Skeletal muscle cell (primary cell): ENCODE data around the gene DPCD.

Source experiments
- DNase-seq: peaks from one replicate; pipeline ENCODE4 v3.0.0-alpha.2; 2010; ENCODE audit warnings: low read depth
- H3K4me3 ChIP-seq: 2 replicates; pipeline ENCODE4 v1.5.1; 2011; ENCODE audit warnings: low read depth, mild to moderate bottlenecking, control low read depth, low read length, moderate library complexity

DPCD gene

DNA sequence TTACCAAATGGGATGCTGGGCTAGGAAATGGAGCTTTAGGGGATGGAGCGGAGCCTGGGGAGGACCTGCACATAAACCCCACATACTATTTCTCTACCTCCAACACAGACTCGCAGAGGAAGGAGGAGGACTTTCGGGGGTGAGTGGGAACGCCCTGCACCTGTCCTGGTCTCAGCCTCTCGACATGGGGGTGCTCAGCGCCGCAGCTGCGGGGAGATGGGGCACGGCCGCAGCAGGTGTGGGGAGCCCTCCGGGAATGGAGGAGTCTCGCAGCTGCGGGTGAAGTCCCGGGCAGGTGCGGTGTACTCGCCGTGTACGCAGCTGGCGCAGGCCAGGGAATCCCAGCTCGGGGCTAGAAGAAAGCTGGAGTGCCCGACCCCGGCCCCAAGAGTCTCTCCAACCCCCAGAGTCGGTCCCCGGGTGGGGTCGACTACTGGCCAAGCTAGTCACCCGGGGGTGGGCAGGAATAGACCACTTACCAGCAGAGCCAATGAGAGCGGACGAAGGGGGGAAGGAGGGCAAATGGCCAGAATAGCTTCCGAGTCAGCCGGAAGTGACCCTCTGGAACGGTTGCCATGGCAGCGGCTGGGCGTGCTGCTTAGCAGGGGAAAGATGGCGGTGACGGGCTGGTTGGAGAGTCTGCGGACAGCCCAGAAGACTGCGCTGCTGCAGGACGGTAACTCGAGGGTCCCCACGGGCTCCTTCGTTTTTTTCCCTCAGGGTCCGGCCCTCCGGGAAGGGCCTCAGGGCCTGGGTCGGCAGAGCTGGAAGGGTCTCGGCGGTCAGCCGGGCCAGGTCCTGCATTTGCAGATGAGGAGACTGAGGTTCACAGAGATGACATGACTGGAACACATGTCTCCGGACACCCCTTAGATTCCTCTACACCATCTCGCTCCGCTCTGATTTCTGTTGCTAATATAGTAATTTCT, at the start of gene DPCD, which contains the start of gene POLL:
TSS of gene DPCD (plus strand) at position 597 of the 929 bp plus-strand sequence. CDS start at position 613, 16 bp downstream.
TSS of gene POLL (minus strand) at position 533 of the 929 bp plus-strand sequence. CDS start 897 bp downstream, outside the sequence.
- peak within 1 kb of the TSS; percentile 88 for H3K4me3 ChIP-seq
- DNase-seq = peak; percentile 76

DNA sequence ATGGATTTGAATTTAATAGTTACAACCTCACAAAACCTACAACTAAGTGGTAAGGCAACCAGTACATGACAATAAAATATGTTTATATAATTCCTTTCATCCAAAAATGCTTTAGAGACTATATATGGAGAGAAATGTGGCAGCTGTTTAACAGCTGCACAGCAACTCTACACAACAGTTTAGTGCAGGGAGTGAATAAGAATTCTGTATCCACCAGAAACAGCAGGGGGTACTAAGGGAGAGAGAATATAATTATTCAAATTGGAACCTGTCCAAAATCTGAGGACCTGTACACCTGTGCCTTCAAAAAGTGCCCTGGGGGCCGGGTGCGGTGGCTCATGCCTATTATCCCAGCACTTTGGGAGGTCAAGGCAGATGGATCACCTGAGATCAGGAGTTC, 49.7 kb upstream of the DPCD start:
- H3K4me3 ChIP-seq = no peak overlapping the region
- DNase-seq = no peak

GRCh38 chr10:101545898-101546297, 42.2 kb upstream of the DPCD start:
- no peak for DNase-seq

DNA sequence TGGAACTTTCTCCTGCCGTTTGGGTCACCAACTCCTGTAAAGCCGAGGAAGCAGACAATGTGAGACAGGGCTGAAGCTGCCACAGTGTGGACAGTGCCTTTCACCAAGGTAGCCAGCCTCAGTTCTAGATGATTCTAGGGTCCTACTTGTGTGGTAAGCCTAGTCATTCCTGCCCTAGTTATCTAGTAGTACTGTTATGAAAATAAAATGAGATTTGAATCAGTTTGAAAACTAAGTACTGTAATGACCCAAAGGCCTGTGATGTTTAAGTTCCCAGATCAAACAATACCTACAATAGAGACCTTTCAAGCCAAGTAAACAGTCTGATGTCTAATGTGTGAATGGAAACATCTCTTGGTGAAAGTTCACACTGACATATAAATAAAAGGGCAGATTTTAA, 37.2 kb upstream of the DPCD start:
- no peak for DNase-seq

More at GRCh38 chr10:101545898-101546297, 42.2 kb upstream of the DPCD start:
- no peak overlapping the region for H3K4me3 ChIP-seq

GRCh38 chr10:101552442-101552841, 35.7 kb upstream of the DPCD start:
- DNase-seq = no peak

More for the DNA sequence above, 37.2 kb upstream of the DPCD start:
- no peak overlapping the region for H3K4me3 ChIP-seq

DNA sequence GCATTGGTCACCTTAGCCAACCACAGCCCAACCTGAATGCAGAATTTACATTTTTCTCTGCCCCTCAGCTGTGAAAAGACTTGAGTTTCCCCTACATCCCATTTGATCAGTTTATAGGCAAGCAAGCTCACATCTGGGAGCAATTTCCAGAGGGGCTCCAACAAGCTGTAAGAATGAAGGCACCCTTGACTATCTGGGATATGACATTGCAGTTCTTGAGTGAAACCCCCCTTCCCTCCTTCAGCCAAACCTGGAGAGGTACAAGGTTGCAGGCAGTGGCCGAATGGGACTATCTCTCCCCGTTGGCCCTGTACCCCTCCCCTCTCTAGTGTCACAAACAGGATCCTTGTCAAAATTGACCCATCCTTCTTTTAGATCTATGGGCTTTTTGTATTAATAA, 30.6 kb upstream of the DPCD start:
- no peak for DNase-seq
- no peak overlapping the region for H3K4me3 ChIP-seq

More at GRCh38 chr10:101552442-101552841, 35.7 kb upstream of the DPCD start:
- no peak overlapping the region for H3K4me3 ChIP-seq

DNA sequence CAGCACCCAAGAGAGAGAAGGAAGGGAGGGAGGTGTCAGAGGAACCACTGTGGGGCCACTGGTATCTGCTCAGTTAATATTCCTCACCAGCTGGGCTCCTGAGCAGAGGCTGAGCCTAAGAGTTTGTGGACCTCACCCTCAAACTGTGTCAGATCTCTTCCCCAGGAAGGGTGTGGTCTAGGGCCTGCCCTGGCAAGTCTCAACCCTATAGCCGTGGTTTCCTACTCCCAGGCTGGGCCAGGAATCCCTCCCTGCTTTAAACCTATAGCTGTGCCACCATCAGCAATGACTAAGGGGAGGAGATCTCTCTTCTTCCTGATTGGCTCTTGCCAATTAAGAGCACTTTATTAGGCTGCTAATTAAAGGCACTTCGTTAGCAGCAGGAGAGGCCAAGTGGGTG, 29.9 kb upstream of the DPCD start:
- DNase-seq = no peak
- H3K4me3 ChIP-seq = no peak overlapping the region

- no peak for DNase-seq
- H3K4me3 ChIP-seq = no peak overlapping the region
Measured at GRCh38 chr10:101558671-101559595, 29.2 kb upstream of the DPCD start.

DNA sequence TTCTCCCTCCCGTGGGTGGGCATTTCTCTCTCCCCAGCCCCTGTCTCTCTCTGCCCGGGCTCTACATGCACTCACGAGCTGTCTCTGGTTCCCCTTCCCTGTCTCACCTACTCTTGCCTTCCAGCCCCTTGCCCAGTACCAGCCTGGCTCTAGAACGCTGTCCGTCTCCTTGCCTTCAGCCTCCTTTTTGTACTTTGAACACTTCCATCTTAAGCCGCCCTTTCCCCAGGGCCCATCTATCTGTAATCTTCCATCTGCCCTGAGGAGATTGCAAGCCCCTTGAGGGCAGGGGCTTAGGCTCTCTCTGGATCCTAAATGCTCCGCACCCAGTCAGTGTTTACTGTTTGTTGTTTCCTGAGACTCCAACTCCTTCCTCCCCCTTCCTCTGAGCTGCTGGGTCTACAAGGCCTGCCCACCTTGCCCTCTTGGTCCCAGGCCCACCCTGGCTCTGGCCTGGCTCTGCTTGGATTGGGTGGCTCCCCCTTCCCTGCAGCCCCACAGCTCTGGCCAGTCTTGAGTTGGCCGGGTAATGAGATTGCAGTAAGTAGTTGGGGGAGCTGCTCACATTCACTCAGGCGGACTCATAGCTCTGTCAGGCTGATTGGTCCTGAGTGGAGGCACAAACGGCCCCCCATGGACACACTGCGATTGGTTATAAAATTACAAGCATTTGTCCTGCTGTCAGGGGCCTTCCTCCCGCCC, 28.4 kb upstream of the DPCD start:
- no peak overlapping the region for H3K4me3 ChIP-seq
- DNase-seq = no peak

DNA sequence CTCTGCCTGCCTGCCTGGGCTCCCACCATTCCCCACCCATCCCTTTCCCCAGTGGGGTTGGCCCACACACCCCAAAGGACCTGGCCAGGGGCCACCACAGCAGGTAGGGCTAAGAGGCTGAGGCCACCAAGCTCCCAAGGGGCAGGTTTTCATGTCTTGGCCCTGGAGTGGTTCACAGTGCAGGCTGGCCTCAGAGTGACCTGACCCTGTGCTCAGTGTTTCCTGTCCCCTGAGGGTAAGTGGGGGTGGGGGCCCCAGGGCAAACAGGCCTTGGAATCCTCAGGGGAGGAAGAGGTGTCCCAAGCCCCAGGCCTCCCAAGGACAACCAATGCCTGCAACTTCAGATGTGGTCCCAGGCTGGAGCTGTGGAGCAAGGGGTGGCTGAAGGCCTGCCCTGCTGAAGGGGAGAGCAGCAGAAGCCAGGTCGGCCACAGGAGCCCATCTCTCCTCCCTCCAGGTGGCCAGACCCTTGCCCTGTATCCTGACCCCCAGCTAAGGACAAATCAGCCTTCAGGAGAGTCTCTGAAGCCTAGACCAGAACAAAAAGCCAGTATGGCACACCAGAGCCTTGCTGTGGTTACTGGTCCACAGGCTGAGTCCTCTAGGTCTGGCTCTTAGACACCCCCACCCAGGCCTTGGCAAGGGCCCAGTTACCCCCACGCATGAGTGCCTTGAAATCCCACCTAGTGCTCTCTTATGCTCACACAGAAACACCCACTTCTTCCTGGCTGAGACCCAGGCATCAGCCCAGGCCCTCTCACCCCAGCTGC, 27.6 kb upstream of the DPCD start:
- no peak for DNase-seq
- no peak overlapping the region for H3K4me3 ChIP-seq

DNA sequence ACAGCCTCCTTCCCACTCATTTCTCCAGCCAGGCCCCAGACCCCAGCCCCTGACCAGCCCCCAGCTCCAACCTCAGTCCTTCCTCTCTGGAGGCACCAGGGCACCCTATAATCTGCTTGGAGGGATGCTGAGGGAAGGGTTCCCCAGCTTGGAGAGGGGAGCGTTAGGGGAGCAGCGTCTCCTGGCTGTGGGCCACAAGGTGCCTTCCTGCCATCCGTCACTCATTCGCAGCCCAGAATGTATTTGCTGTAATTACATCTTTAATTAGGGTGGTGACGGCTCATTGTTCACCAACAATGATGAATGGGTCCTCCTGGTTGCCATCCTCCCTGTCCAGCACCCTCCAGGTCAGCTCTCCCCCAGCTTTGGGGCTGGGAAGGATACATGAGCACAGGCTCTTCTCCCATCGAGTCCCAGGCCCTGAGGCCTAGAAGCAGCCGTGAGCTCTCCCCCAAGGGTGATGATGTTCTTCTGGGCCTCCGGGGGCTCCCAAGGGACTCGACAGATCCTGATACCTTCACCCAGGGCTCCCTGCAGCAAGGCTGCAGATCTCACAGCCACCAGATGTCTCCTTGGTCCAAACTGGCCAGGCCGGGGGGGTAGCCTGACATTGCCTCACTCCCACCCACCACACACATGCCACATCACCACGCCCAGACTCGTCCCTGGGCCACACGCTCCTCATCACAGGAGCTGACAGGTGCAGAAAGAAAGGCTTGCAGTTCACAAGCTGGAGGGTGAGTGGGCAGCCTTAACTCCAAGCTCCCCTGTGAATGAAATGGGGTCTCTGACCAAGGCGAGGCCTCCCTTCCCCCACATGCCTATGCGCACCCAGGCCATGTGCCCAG, 26.8 kb upstream of the DPCD start:
- no peak for DNase-seq
- no peak overlapping the region for H3K4me3 ChIP-seq

DNA sequence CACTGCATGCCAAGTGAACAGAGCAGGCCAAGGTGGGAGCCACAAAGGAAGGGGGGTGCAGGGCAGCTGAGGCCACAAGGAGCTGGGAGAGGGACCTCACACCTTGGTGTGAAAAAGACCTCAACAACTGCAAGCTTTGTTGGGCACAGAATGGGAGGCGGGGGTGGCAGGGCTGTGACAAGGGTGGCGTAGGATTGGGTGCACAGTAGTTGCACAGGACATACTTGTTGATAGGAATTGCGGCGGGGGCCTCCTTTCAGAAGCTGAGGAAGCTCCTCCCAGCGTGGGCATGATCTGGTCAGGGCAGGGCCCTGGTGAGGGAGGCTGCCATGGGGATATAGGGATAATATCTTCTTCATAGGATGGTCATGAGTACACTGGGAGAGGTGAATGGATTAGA, 25.9 kb upstream of the DPCD start:
- no peak overlapping the region for H3K4me3 ChIP-seq
- no peak for DNase-seq

DNA sequence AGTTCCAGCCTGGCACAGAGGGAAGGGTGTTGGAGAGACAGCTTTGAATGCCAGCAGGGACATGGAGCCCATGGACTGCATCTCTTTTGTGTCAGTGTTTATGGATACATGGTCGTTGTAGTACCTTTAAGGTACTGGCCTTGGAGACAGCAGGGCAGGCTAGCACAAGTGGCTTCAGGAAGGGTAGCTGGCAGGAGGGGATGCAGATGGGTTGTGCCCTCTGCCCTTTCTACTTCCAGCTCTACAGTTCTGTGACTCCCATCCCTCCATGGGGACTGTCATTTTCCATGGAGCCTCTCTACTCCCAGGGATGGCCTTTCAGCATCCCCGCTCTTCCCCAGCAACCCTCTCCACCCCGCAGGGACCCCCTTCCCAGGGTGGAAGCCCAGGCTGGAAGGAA, 25.1 kb upstream of the DPCD start:
- H3K4me3 ChIP-seq = no peak overlapping the region
- no peak for DNase-seq

DNA sequence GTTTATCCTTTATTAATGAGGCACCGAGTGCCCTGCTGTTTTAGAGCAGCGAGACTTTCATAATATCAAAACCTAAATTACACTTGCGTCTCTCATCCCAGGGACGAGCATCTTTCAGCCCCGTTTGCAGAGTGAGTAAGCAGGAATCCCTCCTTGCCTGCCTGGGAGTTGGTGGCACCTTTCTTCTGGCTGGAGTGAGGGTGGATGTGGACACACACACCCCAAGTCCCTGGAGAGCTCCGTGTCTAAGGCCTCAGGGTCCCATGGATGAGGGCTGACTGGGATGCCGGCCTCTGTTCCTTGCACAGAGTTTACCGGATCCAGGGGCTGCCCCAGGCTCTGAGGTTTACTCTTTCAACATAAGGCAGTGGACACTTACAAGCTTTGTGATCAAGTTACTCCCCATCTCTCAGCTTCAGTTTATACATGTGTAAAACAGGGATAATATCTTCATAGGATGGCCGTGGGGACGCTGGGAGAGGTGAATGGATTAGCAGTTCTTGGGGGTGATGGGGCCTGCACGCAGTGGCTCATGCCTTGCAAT, 24.6 kb upstream of the DPCD start:
- DNase-seq = no peak

DNA sequence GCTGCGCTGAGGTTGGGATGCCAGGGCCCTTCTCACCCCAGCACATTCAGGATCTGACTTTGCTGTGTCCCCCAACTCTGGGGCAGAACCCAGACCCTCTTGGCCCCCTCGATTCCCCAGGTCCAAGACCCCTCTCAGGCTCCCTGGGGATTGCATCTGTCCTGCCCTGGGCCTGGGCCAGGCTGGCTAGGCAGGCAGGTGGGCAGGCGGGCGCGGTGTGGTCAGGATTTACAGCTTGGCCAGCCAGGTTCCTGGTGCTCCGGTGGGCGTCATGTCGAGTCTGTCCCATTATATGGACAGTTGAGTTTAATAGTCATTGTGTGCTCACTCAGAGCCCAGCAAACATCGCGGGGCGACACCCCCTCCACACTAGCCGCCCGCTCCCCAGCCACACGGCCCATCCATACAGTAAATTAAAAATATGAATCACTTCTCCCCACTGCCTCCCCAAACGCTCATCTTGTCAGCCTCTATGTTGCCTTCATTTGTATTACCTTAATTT, 23.6 kb upstream of the DPCD start:
- no peak for DNase-seq
- no peak overlapping the region for H3K4me3 ChIP-seq

More for the DNA sequence above, 24.6 kb upstream of the DPCD start:
- H3K4me3 ChIP-seq = no peak overlapping the region

DNA sequence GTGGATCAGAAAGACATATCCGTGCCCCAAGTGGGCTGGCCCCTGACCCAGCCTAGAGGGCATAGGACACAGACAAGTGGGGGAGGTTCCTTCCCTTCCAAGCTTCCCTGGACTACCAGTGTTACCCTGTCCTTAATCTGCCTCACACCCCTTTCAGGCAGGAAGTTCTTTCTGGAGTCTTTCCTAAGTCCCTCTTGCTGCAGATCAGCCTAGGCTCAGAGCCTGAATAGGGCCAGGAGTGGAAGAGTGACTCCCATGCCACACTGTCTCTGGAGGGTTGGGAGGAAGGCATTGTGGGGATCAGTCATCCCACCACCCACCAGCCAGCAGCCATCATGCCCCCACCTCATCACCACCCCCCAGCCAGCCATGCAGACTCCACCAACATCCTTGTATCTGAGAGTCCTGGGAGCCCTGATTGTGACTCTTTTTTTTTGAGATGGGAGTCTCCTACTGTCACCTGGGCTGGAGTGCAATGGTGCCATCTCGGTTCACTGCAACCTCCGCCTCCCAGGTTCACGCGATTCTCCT, 22.7 kb upstream of the DPCD start:
- no peak overlapping the region for H3K4me3 ChIP-seq
- no peak for DNase-seq

DNA sequence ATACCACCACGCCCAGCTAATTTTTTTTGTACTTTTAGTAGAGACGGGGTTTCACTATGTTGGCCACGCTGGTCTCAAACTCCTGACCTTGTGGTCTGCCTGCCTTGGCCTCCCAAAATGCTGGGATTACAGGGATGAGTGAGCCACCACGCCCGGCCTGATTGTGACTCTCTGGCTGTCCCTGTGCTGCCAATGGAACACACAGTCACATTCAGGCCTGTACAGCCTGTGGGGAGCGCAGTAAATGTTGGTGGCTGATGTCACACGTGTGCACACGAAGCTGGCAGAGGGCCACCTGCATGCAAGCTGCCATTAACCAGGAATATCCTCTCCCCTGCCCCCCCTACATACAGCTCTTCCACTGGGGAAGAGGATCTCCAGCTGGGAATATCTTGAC, 22.2 kb upstream of the DPCD start:
- no peak overlapping the region for H3K4me3 ChIP-seq
- no peak for DNase-seq
